HEK293 (cell line): ENCODE results near the gene HOXB1.

Source experiments
- MEIS1 ChIP-seq: sonication (generic); formaldehyde crosslinking; IDR thresholded peaks from 2 replicates; pipeline ENCODE4 v1.8.1; 2022; ENCODE audit warnings: missing genetic modification reagents, mild to moderate bottlenecking, borderline replicate concordance
- YY1 ChIP-seq: fragments of 450-650 bp; formaldehyde crosslinking; IDR thresholded peaks from 2 replicates; pipeline ENCODE4 v1.5.1; 2018; ENCODE audit warnings: missing biosample characterization, missing genetic modification characterization
- ZBTB21 ChIP-seq: fragments of 450-650 bp; formaldehyde crosslinking; IDR thresholded peaks from 2 replicates; pipeline ENCODE4 v1.5.1; 2017; ENCODE audit warnings: missing biosample characterization, missing genetic modification characterization
- ZNF394 ChIP-seq: fragments of 450-650 bp; formaldehyde crosslinking; IDR thresholded peaks from 2 replicates; pipeline ENCODE4 v1.5.1; 2016; ENCODE audit warnings: missing biosample characterization, missing genetic modification characterization, mild to moderate bottlenecking, moderate library complexity, borderline replicate concordance
- ZNF530 ChIP-seq: fragments of 450-650 bp; formaldehyde crosslinking; IDR thresholded peaks from 2 replicates; pipeline ENCODE4 v1.5.1; 2016; ENCODE audit warnings: low read depth, missing biosample characterization, missing genetic modification characterization
- TF ChIP-seq, protein P1 (sequence below): fragments of 450-650 bp; formaldehyde crosslinking; IDR thresholded peaks from 2 replicates; pipeline ENCODE4 v1.5.1; 2016; ENCODE audit warnings: missing biosample characterization, missing genetic modification characterization
- TF ChIP-seq, protein P2 (sequence below): fragments of 450-650 bp; formaldehyde crosslinking; conservative IDR thresholded peaks from 2 replicates; pipeline ENCODE4 v1.5.1; 2016; ENCODE audit warnings: low read depth, missing biosample characterization, missing genetic modification characterization

DNA sequence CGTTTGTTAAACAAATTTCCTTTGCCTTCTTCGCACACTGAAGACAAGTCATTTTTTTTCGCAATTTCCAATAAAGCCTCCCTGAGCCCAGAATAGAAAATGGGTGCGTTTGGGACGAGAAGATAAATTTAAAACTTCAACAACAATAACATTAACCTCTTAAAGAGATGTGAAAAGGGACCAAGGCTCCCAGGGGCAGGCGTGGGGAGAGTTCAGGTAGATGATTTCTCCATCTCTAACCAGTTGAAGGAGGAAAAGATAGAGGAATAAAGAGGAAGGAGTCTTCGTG is 48.6 kb upstream of the HOXB1 start:
- TF ChIP-seq ZNF530: no peak
- TF ChIP-seq, protein P1, sequence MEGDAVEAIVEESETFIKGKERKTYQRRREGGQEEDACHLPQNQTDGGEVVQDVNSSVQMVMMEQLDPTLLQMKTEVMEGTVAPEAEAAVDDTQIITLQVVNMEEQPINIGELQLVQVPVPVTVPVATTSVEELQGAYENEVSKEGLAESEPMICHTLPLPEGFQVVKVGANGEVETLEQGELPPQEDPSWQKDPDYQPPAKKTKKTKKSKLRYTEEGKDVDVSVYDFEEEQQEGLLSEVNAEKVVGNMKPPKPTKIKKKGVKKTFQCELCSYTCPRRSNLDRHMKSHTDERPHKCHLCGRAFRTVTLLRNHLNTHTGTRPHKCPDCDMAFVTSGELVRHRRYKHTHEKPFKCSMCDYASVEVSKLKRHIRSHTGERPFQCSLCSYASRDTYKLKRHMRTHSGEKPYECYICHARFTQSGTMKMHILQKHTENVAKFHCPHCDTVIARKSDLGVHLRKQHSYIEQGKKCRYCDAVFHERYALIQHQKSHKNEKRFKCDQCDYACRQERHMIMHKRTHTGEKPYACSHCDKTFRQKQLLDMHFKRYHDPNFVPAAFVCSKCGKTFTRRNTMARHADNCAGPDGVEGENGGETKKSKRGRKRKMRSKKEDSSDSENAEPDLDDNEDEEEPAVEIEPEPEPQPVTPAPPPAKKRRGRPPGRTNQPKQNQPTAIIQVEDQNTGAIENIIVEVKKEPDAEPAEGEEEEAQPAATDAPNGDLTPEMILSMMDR (tag by site-specific recombination): no peak
- TF ChIP-seq, protein P2, sequence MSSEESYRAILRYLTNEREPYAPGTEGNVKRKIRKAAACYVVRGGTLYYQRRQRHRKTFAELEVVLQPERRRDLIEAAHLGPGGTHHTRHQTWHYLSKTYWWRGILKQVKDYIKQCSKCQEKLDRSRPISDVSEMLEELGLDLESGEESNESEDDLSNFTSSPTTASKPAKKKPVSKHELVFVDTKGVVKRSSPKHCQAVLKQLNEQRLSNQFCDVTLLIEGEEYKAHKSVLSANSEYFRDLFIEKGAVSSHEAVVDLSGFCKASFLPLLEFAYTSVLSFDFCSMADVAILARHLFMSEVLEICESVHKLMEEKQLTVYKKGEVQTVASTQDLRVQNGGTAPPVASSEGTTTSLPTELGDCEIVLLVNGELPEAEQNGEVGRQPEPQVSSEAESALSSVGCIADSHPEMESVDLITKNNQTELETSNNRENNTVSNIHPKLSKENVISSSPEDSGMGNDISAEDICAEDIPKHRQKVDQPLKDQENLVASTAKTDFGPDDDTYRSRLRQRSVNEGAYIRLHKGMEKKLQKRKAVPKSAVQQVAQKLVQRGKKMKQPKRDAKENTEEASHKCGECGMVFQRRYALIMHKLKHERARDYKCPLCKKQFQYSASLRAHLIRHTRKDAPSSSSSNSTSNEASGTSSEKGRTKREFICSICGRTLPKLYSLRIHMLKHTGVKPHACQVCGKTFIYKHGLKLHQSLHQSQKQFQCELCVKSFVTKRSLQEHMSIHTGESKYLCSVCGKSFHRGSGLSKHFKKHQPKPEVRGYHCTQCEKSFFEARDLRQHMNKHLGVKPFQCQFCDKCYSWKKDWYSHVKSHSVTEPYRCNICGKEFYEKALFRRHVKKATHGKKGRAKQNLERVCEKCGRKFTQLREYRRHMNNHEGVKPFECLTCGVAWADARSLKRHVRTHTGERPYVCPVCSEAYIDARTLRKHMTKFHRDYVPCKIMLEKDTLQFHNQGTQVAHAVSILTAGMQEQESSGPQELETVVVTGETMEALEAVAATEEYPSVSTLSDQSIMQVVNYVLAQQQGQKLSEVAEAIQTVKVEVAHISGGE: no peak
- no peak for TF ChIP-seq ZBTB21 (tag by site-specific recombination)
- TF ChIP-seq YY1 (tag by site-specific recombination): no peak
- TF ChIP-seq ZNF394 (tag by site-specific recombination): no peak
- no peak for TF ChIP-seq MEIS1
